HG03280 (cell line): Measurements from ENCODE around the gene FRAT2.
"Not testable (repeated sequence)": the region's sequence is repeated elsewhere in the genome, so short reads cannot be mapped to it uniquely, and the experiment has no call there.

Experiments
- ATAC-seq: cut with Tn5 transposase; IDR thresholded peaks from one replicate; pipeline ENCODE4 v1.9.1; 2021; ENCODE audit warnings: mild to moderate bottlenecking, moderate library complexity; ENCODE audit not compliant: unreplicated experiment

Gene FRAT2

DNA sequence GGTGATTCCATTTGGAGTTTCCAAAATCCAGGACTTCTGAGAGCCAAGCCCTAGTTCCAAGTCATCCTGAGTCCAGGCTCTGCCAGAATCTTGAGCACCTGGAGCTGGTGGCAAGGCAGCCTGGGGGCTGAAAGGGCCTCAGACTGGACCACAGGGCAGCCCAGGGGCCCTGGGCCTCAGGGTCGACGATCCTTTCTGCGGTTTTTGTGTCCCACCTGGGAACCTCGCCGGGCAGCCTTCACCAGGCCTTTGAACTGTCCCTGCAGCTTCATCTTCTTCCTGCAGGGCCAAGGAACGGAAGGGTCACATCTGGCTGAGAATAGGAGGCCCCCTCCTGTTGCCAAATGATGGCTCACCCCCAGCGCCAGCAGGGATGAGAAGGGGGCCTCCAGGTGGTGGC is 22.4 kb upstream of the FRAT2 start:
- ATAC-seq, result no peak

DNA sequence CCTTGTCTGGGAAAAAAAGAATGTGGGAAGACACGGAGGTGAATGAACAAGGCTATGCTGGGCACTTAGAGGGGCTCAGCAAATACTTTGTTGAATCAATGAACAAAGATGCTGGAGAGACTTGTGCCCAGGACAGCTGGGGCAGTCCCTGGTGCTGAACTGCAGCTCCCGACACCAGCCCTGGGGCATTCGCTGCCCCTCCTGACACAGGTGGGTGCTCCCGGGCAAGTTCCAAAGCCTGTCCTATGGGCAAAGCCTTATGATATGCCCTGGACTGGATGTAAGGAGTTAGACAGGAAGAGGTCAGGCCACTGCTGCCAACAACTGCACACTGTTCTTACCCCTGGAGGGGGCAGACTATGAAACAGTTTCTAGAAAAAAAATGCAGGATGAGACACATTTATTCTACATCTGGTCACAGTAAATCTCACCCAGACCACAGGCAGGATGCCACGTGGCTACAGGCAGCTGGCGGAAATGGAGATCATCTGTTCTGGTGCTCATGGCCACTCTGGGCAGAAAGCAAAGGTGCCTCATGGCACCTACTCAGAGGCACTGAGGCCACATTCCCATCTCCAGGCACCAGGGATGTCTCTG is 21.9 kb upstream of the FRAT2 start:
- ATAC-seq, result no peak

DNA sequence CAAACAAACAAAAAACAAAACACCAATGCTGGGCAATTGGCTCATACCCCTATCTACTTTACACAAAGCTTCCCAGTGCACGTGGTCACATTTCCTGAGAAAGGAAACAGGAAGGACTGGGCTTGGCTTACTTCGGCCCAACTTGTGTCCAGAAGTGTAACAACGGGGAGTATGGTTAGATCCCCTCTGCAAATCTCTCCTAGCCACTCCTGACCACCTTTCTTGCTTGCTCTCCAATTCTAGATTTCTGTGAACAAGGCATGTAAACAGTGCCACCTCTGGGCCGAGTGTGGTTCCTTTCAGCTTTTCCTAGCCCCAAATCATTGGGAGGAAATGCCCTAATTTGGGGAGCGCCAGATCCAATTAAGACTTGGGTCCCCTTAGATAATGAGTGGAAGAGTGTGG is 21.0 kb upstream of the FRAT2 start:
- no peak for ATAC-seq

DNA sequence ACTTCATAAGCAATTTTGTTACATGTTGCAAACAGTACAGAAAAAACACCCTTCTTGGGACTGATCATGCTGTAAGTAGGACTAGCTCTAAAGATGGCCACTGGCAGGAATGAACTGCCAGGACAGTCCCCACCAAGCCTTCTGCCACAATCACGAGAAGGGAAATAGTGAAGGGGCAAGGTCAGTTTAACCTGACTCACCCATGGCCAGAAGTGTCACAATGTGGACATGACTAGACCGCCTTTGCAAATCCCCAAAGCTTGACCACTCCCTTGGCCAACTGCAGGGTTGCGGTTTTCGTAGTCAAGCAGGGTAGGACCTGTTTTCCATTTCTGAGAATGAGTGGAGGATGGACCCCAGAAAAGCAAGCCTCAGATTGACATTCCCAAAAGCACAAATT is 19.4 kb upstream of the FRAT2 start:
- no peak for ATAC-seq

DNA sequence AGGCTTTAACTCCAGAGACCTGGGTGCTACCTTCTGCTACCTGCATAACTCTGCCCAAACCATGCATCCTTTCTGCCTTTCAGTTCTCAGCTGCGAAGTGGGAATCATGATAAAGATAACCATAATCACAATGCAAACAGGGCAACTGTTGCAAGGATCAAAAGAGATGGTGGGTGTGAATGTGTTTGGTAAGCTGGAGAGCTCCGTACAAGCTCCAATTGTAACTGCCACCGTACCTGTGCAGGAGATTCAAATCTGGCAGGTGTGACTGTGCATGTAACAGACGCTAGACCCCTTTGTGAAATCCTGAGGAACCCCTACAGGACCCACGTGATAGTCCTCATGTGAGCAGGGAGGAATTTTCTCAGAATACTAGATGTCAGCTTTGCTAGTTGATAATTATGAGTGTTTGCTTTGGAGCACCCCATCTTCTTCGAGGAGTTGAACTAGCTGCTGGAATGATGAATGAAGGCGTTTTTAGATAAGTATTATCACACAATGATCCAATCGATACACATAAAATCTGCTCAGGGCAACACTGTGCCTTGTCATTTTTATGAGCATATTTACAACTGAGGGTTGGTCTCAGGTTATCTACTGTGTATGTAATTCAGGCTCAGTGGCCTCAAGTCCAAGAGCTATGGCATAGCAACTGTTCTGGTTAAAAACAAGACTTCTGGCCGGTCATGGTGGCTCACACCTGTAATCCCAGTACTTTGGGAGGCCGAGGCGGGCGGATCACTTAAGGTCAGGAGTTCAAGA is 15.4 kb upstream of the FRAT2 start:
- ATAC-seq, result no peak

DNA sequence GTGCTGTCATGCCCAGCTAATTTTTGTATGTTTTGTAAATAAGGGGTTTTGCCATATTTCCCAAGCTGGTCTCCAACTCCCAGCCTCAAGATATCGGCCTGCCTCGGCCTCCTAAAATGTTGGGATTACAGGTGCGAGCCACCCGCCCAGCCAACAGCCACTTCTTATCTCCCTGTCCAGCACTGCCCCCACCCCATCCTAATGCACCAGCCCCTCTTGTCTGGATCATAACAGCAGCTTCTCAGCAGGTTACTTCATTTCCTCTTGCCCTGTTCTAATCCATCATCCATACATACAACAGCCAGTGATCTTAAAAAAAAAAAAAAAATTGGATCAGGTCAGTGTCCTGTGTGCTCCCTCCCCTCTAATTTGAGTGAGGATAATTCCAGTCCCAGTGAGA is 12.8 kb upstream of the FRAT2 start:
- ATAC-seq, result no peak

DNA sequence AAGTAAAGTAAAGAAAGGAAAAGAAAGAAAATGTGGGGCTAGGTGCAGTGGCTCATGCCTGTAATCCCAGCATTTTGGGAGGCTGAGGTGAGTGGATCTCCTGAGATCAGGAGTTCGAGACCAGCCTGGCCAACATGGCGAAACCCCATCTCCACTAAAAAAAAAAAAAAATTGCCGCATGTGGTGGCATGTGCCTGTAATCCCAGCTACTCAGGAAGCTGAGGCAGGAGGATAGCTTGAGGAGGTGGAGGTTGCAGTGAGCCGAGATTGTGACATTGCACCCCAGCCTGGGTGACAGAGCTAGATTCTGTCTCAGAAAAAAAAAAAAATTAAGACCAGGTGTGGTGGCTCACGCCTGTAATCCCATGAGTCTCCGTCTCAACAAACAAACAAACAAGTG is 9.1 kb upstream of the FRAT2 start:
- ATAC-seq, result not testable (repeated sequence)

DNA sequence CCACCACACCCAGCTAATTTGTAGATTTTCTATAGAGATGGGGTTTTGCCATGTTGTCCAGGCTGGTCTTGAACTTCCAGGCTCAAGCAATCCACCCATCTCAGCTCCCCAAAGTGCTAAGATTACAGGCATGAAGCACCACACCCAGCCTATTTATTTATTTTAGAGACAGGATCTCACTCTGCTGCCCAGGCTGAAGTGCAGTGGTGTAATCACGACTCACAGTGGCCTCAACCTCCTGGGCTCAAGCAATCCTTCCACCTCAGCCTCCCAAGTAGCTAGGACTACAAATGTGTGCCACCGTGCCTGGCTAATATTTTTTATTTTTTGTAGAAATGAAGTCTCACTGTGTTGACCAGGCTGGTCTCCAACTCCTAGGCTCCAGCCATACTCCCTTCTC is 6.9 kb upstream of the FRAT2 start:
- no peak for ATAC-seq

DNA sequence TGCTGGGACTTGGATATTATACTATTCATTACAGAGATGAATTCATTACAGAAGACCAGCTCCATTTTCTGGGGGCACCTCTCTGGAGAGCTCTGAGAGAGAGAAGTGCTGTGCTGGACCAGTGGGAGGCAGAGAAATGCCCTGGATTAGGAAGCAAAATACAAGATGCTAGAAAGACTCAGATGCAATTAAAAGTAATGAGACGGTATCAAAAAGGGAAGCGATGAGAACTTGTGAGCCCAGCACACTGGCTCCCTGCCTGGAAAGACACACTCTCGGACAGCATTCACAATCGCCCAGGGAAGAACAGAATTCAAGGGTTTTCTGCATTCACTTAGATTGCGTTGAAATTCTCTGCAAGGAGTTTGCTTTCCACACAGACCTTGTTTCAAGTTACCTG is 3.5 kb upstream of the FRAT2 start:
- ATAC-seq, result no peak

DNA sequence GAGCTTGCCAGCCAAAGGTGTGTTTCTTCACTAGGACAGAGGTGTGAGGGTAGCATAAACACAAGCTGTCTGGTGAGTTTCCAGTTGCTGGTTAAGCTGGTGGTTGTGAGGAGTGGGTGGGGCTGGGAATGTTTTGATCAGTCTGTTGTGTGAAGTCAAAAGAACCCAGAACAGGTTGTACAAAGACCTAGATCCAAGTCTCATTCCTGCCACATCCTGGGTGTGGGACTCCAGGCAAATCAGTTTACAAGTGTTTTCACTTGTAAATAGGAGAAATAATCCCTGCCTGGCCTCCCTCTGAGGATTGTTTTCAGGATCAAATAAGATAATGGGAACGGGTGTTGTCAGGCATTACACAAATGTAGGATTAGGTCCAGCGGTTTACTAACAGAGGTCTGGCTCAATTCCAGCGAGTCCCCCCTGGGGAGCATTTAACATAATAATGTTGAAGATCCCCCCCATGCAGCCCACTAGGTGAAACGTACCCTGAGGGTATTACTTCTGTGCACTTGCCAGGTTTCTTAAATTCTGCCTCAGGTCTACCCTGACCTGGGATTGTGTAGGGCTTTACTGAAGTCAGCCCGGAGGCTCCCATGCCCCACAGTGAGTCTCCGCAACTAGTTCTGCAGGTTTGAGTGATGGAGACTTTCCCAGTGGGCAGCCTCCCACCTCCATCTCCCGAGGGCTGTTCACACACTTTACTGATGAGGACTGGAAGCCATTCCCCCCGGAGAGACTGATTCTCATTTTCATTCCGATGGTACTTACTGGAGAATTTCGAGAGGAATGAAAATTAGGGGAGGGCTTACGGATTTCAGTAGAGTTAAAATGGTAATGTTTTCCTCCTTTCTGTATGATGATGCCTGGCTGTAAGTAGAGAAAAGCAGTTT is 2.7 kb upstream of the FRAT2 start:
- ATAC-seq, result no peak

DNA sequence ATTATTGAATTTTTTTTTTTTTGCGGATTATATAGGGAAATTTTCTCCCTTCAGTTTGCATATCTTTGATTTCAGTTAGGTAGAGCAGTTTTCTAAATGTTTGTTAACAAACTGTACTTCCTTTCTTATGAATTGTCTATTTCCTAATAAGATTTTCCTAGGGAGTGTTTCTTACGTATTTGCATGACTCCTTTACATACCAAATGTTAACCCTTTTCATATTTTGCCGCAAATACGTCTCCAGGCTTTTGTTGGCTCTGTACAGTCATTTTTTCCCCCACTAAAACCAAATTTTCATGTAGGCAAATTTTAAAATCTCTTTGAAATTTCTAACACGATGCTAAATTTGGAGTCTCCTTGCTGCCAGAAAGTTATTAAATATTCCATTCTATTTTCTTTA is 1.9 kb upstream of the FRAT2 start:
- ATAC-seq, result no peak

DNA sequence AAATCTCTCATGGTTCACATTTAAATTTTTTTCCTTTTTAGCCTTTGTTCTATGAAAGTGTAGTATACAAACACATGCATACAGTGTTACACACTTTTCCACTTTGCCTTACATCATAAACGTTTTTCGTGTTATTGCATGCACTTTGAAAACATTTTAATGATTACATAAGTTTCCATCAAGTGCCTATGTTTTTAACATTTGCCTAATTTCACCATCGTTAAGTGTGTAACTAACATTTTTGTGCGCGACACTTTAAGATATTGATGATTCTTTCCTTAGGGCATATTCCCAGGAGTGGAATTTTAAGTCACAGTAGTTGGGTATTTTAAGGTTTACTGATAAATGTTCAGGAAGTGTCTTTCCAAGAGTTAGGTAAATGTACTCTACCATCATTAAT is 1.5 kb upstream of the FRAT2 start:
- no peak for ATAC-seq

DNA sequence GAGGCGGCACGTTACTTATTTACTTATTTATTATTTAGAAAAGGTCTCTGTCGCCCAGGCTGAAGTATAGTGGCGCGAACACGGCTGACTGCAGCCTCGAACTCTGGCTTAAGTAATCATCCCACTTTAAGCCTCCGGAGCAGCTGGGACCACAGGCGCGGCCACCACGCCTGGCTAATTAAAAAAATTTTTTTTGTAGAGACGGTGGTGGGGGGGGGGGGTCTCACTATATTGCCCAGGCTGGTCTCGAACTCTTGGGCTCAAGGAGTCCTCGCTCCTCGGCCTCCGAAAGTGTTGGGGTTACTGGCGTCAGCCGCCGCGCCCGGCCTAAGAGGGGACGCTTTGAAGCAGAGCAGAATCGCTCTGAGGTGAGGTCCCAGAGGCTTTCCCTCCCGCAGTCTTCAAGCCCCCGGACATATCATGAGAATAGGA is 675 bp upstream of the FRAT2 start:
- ATAC-seq, result no peak

DNA sequence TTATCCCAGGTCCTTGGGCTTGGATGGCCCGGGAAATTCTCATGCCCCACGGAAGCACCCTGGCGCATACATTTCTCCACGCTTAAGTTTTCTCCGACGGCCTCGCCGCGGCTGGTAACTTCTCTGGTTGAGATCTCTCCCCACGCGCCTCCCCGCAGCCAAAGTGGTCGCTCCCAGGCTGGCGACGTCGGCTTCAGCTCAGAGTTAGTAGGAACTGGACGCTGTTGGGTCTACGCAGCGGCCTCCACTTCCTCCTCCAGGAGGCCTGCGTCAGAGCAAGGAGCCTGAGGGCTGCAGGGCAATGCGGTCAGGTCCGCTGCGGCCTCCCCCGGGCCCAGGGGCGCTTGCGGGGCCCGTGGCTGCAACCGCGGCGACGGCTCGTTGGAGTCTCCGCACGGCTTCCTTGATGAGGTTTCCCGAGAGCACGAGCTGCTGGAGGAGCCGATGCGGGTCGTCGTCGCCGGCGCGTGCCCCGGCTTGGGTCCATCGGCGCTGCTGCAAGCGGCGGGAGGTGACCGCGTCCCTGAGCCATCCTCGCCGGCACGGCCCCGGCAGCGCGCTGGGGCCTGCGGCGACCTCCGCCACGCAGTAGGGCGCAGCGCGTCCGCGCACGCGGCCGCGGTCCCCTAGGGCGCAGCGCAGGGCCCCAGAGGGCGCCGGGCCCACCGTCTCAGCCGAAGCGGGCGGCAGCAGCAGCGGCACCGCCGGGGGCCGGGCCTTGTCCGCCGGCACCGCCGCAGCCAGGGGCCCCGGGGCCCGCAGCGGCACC is 744 bp downstream of the FRAT2 start:
- ATAC-seq, result peak; percentile 13

DNA sequence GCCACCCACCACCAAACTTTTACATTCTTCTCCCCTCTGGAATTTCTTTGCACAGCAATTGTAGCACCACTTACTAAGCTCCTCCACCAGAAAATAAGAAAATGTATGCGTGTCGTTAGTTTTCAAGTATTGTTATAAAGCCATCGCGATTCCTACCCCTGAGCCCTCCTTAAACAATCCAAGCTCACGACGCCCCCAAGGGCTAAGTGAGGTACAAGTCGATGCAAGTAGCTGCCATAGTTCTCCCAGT is 1.3 kb downstream of the FRAT2 start:
- no peak for ATAC-seq

DNA sequence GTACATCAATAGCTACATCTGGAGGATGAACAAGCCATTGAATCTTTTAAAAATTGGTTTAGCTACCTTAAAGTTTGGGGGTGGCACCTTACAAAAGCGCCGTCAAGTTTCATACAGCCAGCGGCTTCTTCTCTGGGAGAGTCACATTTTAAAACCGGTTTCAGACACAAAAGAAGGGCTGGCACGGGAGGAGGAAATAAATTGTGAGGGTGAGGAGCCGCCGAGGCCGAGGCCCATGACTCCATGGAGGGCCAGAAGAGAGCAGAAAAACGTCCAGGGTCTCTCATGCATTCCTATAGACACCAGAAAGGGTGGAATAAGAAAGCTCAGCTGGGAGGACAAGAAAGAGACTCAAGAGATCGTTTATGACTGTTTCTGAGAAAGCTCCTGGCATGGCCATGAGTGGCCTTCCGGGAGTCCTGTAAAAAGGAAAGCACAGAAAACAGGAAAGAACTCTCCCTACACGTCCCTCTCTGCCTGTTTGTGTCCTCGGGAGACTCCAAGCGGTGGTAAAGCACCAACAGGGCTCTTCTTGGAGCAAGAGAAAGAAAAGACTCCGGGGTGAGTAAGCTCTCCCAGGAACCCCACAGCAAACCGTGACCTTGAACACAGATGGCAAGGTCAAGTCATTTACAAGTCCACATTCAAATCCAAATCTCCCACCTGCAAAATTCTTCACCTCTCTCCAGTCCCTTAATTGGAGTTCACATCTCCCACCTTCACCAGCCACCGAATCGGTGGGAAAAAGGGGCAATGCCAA is 1.8 kb downstream of the FRAT2 start:
- ATAC-seq, result no peak

DNA sequence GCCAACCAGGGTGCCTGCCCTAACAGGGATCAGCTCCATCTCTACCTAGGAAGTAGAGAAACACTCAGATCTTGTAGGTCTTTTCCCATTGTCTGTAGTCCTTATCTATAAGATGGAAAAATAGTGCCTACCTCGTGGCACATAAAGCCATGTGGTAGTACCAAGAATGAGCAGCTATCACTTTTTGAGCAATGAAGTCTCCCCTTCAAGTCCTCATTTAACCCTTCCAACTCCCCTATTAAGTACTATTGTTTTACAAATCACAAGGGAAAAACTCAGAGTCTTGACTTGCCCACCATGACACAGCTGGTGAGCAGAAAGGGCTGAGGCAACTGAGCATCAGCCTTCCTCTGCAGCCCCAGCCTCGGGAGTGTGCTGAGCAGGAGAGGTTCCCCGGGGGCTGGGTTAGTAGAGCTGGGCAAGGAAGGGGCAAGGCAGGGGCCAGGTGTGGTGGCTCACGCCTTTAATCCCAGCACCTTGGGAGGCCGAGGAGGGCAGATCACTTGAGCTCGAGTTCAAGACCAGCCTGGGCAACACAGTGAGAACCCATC is 3.3 kb downstream of the FRAT2 start:
- no peak for ATAC-seq

DNA sequence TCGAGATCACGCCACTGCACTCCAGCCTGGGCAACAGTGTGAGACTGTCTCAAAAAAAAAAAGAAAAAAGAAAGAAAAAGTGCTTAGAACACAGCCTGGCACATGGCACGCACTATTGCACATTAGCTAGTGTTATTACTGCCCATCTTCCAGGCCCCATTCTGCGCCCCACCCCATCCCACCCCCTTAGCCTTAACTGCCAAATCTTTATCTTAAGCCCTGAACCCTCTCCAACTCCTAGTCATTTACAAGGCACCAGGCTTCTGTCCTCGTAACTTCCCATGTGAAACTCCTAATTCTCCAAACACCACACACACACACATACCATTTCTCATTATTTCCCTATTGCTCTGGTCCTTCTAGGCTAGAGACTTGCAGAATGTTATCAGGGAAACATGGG is 4.8 kb downstream of the FRAT2 start:
- ATAC-seq, result no peak

DNA sequence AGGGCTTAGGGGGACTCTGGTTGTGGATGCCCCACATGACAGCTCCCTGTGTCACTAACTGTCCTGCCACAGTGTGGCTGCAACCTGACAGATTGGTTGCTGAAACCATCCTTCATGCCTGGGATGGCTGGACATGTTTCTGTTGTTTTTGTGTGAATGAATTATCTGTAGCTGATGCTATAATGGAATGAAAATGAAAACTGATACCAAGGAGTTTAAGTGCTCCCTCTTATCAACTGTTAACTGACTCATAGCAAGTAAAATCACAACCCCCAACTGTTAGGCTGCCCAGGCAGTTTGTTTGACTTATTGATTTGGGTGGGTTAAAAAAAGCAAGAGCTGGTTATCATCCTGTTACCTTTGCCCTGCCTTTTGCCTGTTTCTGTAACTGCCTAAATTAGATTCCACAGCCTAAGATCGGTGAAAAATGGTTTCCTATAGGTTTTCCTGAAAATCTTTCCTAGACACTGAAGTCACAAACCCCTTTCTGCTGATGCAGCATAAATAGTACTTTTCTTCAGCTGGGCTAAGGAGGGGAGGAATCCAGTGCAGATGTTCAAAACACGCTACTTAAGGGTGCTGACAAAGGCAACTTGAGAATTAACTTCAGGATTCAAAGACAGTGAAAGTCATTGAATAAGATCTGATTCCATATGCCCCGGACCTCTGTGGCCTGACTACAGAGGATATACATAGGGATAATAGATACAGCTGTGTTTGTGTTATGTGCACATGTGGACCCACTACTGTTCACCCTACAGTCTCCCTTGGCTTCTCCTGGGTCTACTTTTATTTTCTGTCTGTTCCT is 5.7 kb downstream of the FRAT2 start:
- ATAC-seq, result no peak
